Activated CD8-positive, alpha-beta memory T cell treated with anti-CD3 and anti-CD28 coated beads for 4 hours (primary cell): ENCODE data around the gene MRPL52.
A peak's percentile ranks its signal among the peaks of the same experiment; 100 is the strongest.
"Not testable (repeated sequence)": the region's sequence is repeated elsewhere in the genome, so short reads cannot be mapped to it uniquely, and the experiment has no call there.

Experiments used
- DNase-seq, 2 donors: peaks; one replicate each; pipeline ENCODE4 v3.0.0-alpha.2; 2020; ENCODE audit warnings: low read depth in 2 of 2

Gene MRPL52

GRCh38 chr14:22829661-22830442 lies at the start of gene MRPL52:
Gene MRPL52, plus strand, starts transcription at chr14:22829887. Its CDS starts 26 bp downstream, at chr14:22829913.
- peak; percentile 79 to 84 for DNase-seq

GRCh38 chr14:22780105-22780679 lies 49.5 kb upstream of the MRPL52 start:
- no peak for DNase-seq

GRCh38 chr14:22780941-22781300 lies 48.8 kb upstream of the MRPL52 start:
- DNase-seq: no peak

DNA sequence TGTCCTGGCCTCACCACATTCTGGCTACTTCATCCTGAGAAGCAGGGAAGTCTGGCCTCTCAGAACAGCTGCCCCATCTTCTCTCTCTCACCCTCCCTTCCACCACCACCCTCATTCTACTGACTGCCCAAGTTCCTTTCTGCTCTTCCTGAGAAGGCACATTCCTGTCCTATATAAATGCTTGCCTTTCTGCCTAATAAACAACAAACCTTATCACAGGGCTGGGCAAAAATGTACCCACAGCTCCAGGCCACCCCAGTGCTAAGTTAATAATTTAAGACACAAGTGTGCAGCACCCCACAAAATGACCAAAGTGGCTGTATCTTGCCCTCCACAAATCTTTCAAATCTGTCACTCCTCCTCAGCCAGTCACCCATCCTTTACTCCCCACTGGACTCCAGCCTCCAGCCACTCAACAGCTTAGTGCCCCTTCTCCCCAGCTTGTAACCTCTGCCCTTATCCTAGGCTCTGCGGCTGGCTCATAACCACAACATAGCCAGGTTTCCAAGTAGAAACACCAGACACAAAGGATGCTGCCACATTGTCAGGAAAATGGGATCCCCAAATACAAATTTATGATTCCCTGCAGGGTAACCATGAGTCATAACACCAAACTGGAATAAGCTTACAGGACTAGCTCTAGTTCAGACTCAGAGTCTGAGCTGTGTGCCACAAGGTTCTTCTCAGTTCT lies 48.2 kb upstream of the MRPL52 start:
- DNase-seq: no peak

DNA sequence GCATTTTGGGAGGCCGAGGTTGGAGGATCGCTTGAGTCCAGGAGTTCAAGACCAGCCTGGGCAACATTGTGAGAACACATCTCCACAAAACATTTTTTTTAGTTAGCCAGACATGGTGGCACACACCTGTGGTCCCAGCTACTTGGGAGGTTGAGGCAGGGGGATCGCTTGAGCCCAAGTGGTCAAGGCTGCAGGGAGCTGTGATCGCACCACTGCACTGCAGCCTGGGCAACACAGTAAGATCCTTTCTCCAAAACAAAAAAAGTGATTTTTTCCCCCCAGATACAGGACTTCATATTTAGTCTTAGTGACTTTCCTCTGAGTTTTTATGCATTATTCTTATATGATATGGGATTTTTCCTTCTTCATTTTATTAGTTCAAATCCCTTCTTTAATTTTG lies 43.0 kb upstream of the MRPL52 start:
- no peak for DNase-seq

- DNase-seq: no peak
These were observed 38.4 kb upstream of the MRPL52 start for GRCh38 chr14:22791301-22791700.

GRCh38 chr14:22792158-22792557 lies 37.5 kb upstream of the MRPL52 start:
- DNase-seq: no peak

DNA sequence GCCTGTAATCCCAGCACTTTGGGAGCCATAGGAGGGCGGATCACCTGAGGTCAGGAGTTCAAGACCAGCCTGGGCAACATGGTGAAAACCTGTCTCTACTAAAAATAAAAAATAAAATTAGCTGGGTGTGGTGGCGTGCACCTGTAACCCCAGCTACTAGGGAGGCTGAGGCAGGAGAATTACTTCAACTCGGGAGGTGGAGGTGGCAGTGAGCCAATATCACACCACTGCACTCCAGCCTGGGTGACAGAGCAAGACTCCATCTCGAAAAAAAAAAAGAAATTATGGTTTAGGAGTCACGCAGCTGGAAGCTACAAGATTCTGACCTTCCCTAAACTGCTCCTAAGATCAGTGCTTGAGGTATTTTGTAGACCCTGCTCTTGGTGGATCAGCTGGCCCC lies 36.1 kb upstream of the MRPL52 start:
- DNase-seq: not testable (repeated sequence)

GRCh38 chr14:22793976-22794375 lies 35.7 kb upstream of the MRPL52 start:
- no peak for DNase-seq

DNA sequence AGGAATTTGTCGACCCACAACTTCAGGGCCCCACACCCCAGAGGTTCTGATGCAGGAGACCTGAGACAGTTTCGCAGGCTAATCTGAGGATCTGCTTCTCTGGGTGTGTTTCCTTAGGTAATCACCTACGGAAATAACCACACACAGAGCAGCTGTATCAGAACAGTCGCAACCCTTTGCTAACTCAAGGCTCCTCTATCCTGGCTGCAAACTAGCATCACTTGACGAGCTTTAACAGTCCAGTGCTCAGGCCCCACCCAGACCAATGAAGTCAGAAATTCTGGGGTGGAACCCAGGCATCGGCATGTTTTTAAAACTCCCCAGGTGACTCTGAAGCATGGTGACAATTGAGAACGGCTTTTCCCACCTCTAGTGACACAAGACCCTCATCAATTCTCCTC lies 35.1 kb upstream of the MRPL52 start:
- DNase-seq: no peak

DNA sequence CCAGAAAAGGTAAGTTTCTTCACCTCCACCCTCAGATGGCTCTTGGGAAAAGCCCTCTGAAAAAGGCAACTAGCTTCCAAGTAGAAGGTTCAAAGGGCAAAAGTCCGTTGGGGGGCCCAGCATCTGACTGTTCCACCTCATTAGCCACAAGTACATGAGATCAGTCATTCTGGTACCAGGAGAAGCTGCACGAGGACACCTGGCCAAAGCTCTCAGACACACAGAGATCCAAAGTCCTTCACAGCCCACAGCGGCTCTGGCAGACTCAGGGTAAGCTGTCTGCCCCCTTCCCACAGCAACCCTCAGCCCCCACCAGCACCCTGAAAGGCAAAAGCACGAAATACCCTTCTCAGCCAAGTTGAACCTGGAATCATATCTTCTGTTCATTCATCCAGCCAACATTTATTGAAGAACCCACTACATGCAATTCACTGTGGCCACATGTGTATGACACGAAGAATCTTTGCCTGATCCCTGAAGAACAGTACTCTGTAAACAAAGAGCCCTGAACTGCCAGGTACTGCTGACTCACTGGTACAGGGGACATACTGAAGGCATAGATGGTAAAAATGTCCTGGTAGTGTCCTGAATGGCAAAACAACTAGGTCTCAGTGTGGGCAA lies 33.5 kb upstream of the MRPL52 start:
- DNase-seq: no peak

GRCh38 chr14:22797017-22797917 lies 32.4 kb upstream of the MRPL52 start:
- no peak for DNase-seq

DNA sequence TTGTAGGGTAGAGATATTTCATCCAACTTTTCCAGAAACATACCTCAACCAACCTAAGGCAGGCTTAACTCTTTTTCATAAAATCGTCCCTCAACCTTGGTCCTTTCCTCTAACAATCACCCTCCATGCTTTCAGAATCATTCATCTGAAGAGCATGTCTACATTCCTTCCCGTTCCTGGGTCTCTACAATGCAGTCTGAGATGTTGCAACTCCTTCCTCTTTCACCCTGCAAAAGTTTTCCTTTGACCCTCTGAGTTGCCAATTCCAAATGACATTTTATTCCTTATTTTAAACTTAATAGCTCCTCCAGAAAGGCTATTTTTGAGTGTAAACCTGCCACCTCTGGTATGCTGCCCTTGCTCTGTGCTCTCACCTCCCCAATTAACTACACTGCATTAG lies 31.2 kb upstream of the MRPL52 start:
- no peak for DNase-seq

- no peak for DNase-seq
These were observed 29.3 kb upstream of the MRPL52 start for GRCh38 chr14:22800346-22800745.

- DNase-seq: no peak
These were observed 28.0 kb upstream of the MRPL52 start for GRCh38 chr14:22801716-22802115.

- no peak for DNase-seq
These were observed 26.6 kb upstream of the MRPL52 start for GRCh38 chr14:22802860-22803686.

DNA sequence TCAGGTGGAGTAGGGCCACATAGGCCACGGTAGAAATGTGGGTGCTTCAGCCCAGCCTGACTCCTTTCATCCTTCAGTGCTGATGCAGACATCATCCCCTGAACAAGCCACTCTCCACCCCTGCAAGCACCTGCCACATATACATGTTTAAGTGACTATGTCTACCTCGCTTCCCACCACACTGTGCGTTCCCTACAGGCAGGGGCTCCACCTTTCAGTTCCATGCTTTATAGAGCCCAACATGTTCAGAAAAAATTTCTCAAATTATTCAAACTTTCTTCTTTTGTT lies 26.1 kb upstream of the MRPL52 start:
- DNase-seq: no peak

GRCh38 chr14:22805235-22805634 lies 24.5 kb upstream of the MRPL52 start:
- DNase-seq: not testable (repeated sequence)

GRCh38 chr14:22807432-22808087 lies 22.1 kb upstream of the MRPL52 start:
- no peak for DNase-seq
